Measurements from ENCODE around the gene SIRPG. TPM values are rescaled to one million over a fixed set of nuclear protein-coding genes. Genes with fewer than 3 reads are reported as not detected.

SIRPG gene
- polyA plus RNA-seq, 1 of the 3 experiments (the other 2 are of a cell fraction): not detected

- DNase-seq: no peak
- H3K36me3 ChIP-seq (replicated peaks in 1 of 2; ENCODE audit: control insufficient read depth in 1 of 2, insufficient read depth in 2 of 2, low read length in 1 of 2): no peaks in the 10 kb centered on the region
- H3K4me2 ChIP-seq: no peak overlapping the region
- H4K20me1 ChIP-seq (ENCODE audit: insufficient read depth): no peaks in the 10 kb centered on the region
- no peaks in the 10 kb centered on the region for H3K79me2 ChIP-seq (ENCODE audit: insufficient read depth)
- H3F3A ChIP-seq (replicated peaks; ENCODE audit: insufficient read depth): peaks cover 4% of the 10 kb centered on the region
- H3K9me2 ChIP-seq: no peaks in the 10 kb centered on the region
- H3K27ac ChIP-seq (ENCODE audit: low read depth in 2 of 2, low read length in 1 of 2): no peak overlapping the region
- no peak overlapping the region for H3K4me3 ChIP-seq (ENCODE audit: low read depth in 2 of 2, low read length in 1 of 2)
- ChIA-PET POLR2A (no interaction called here), CTCF (no interaction called here)
- TF ChIP-seq RAD21 (IDR thresholded peaks at IDR 0.05; ENCODE audit: low read length) (no peak), MEF2A (IDR thresholded peaks at IDR 0.05; ENCODE audit: borderline replicate concordance, low read depth) (no peak), RXRA (IDR thresholded peaks at IDR 0.05; ENCODE audit: borderline replicate concordance, low read depth) (no peak), SMC3 (IDR thresholded peaks at IDR 0.05; ENCODE audit: low read depth, low read length) (no peak), GABPA (IDR thresholded peaks at IDR 0.05; ENCODE audit: low read depth) (no peak), YY1 (IDR thresholded peaks at IDR 0.05; ENCODE audit: low read depth) (no peak), REST (IDR thresholded peaks at IDR 0.05; ENCODE audit: low read depth, low read length) (no peak), FOXM1 (IDR thresholded peaks at IDR 0.05; ENCODE audit: low read depth) (no peak), CTCF (IDR thresholded peaks at IDR 0.05) (no peak), IRF3 (IDR thresholded peaks at IDR 0.05; ENCODE audit: low read depth, low read length) (no peak), MXI1 (IDR thresholded peaks at IDR 0.05; ENCODE audit: low read depth, low read length) (no peak), CHD2 (IDR thresholded peaks at IDR 0.05; ENCODE audit: low read length, partially characterized antibody) (no peak), PBX3 (IDR thresholded peaks at IDR 0.05) (no peak), RFX5 (IDR thresholded peaks at IDR 0.05; ENCODE audit: low read length) (no peak), USF2 (IDR thresholded peaks at IDR 0.05; ENCODE audit: borderline replicate concordance, low read depth, low read length) (no peak), TCF12 (IDR thresholded peaks at IDR 0.05) (no peak)
- no peaks in the 10 kb centered on the region for H3K27me3 ChIP-seq (ENCODE audit: insufficient read depth)
- no peak overlapping the region for H3K9ac ChIP-seq
- no peaks in the 10 kb centered on the region for H3K9me3 ChIP-seq
- H2AFZ ChIP-seq (ENCODE audit: low read depth): no peak overlapping the region
- peaks cover 0 to 3% of the 10 kb centered on the region in 2 experiments; a peak in 1 of 4 replicates for H3K4me1 ChIP-seq (ENCODE audit: control insufficient read depth in 1 of 2, insufficient read depth in 2 of 2, low read depth in 1 of 2, low read length in 1 of 2)
Measured at GRCh38 chr20:1618954-1619540, 38.5 kb downstream of the SIRPG start.
